Panc1 (cell line): Measurements from ENCODE around the gene RBM5. TPM values are rescaled to one million over a fixed set of nuclear protein-coding genes. Genes with fewer than 3 reads are reported as not detected.

Source experiments
- ATAC-seq: fragments of 200-7000 bp; cut with Tn5 transposase; 2 replicates; pipeline ENCODE4 v1.9.1; 2020; ENCODE audit warnings: mild to moderate bottlenecking, moderate library complexity
- BruUV-seq: library from RNA; stranded (reverse); fragments of 400-500 nt; replicated peaks from 2 replicates; lab custom pipeline; 2021; lab: Mats Ljungman, UMichigan
- CTCF ChIA-PET: fragments of 300-600 bp; sonication (Branson Sonifier 250); formaldehyde crosslinking; loops from one replicate; lab custom pipeline; 2022; ENCODE audit warnings: antibody characterized with exemption; lab: Charles Lee
- POLR2A ChIA-PET: fragments of 300-600 bp; sonication (Branson Sonifier 250); formaldehyde crosslinking; loops from one replicate; lab custom pipeline; 2022; ENCODE audit warnings: antibody characterized with exemption; lab: Charles Lee
- DNase-seq: peaks from one replicate; pipeline ENCODE4 v3.0.0-alpha.2; 2010; ENCODE audit warnings: low read depth, low spot score
- H3K27ac ChIP-seq: 2 replicates; pipeline ENCODE4 v1.5.1; 2011; ENCODE audit warnings: mild to moderate bottlenecking, low read length, inconsistent platforms
- H3K27me3 ChIP-seq: fragments of 200-500 bp; sonication (Bioruptor generic); 2 replicates; pipeline ENCODE4 v1.6.0; 2014; ENCODE audit warnings: low read length, inconsistent platforms; ENCODE audit not compliant: control insufficient read depth, insufficient read depth
- H3K36me3 ChIP-seq: fragments of 200-500 bp; sonication (Bioruptor generic); 2 replicates; pipeline ENCODE4 v1.5.1; 2014; ENCODE audit warnings: inconsistent platforms, mild to moderate bottlenecking, low read length, moderate library complexity; ENCODE audit not compliant: control insufficient read depth, insufficient read depth
- H3K4me1 ChIP-seq: 2 replicates; pipeline ENCODE4 v1.5.1; 2011; ENCODE audit warnings: inconsistent platforms, mild to moderate bottlenecking, low read length, moderate library complexity; ENCODE audit not compliant: control insufficient read depth, insufficient read depth
- H3K4me3 ChIP-seq, 2 experiments: 2 replicates each; pipeline ENCODE4 v1.5.1; 2011 to 2012; ENCODE audit warnings: low read depth in 2 of 2, low read length in 2 of 2, mild to moderate bottlenecking in 2 of 2, inconsistent platforms in 1 of 2, moderate library complexity in 1 of 2
- H3K9me3 ChIP-seq: fragments of 200-500 bp; sonication (Bioruptor generic); 2 replicates; pipeline ENCODE4 v1.5.1; 2014; ENCODE audit warnings: low read depth, mild to moderate bottlenecking, inconsistent platforms, low read length, moderate library complexity; ENCODE audit not compliant: control insufficient read depth, insufficient read depth
- POLR2AphosphoS5 ChIP-seq: IDR thresholded peaks from 2 replicates; pipeline ENCODE4 v1.6.1; 2012; ENCODE audit warnings: mild to moderate bottlenecking, low read depth, low read length, moderate library complexity
- SIN3A ChIP-seq: IDR thresholded peaks from 2 replicates; pipeline ENCODE4 v1.6.1; 2012; ENCODE audit warnings: low read depth, mild to moderate bottlenecking, low read length, moderate library complexity, borderline replicate concordance; ENCODE audit not compliant: insufficient read depth
- TCF7L2 ChIP-seq: IDR thresholded peaks from 2 replicates; pipeline ENCODE4 v1.6.1; 2011; ENCODE audit warnings: mild to moderate bottlenecking, low read depth, low read length, inconsistent platforms
- in situ Hi-C: cut with HindIII; loops from 2 replicates; pipeline ENCODE4 v1.10.0; 2016; ENCODE audit warnings: low sequenced_read_pairs, low pct_unique_long_range_greater_than_20kb
- intact Hi-C: fragments of 100-400 bp; cut with micrococcal nuclease; formaldehyde crosslinking; loops from one replicate; pipeline ENCODE4 v1.10.0; 2022; ENCODE audit not compliant: unreplicated experiment
- total RNA-seq: library from RNA; stranded (reverse); gene quantifications from one replicate; pipeline ENCODE4 v1.2.1, GENCODE V29; 2021; ENCODE audit not compliant: unreplicated experiment
- TF ChIP-seq, protein P1 (sequence below): fragments of 450-650 bp; IDR thresholded peaks from 2 replicates; pipeline ENCODE4 v1.5.1; 2017; ENCODE audit warnings: mild to moderate bottlenecking
- TF ChIP-seq, protein P2 (sequence below), 2 experiments: IDR thresholded peaks; 2 replicates each; pipeline ENCODE4 v1.6.1; 2011 to 2012; ENCODE audit warnings: low read depth in 2 of 2, control low read depth in 1 of 2, low read length in 1 of 2, mild to moderate bottlenecking in 1 of 2, moderate library complexity in 1 of 2; ENCODE audit not compliant: insufficient read depth in 1 of 2

Gene RBM5
- total RNA-seq, 1 experiment from 2014 or later, result 86.6 TPM

DNA sequence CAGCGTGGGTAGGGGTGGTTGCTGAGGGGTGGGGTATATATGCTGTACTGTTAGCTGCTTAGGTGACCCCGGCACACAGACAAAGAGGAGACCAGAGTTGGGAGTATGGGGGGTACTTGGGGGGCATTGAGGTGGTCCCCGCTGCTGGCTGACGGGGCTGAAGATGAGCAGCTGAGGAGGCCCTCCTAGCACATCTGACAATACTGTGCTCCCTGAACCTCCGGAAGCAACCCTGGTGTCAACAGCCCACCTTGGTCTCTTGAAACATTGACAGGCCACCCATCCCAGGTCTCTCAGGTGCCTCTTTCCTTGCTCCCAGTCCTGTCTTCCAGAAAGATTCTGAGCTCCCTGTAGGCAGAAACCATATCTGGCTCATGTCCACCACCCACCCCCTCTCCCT is 47.2 kb downstream of the RBM5 start:
- TF ChIP-seq POLR2AphosphoS5 (no peak), SIN3A (no peak), TCF7L2 (no peak)
- TF ChIP-seq, protein P1, sequence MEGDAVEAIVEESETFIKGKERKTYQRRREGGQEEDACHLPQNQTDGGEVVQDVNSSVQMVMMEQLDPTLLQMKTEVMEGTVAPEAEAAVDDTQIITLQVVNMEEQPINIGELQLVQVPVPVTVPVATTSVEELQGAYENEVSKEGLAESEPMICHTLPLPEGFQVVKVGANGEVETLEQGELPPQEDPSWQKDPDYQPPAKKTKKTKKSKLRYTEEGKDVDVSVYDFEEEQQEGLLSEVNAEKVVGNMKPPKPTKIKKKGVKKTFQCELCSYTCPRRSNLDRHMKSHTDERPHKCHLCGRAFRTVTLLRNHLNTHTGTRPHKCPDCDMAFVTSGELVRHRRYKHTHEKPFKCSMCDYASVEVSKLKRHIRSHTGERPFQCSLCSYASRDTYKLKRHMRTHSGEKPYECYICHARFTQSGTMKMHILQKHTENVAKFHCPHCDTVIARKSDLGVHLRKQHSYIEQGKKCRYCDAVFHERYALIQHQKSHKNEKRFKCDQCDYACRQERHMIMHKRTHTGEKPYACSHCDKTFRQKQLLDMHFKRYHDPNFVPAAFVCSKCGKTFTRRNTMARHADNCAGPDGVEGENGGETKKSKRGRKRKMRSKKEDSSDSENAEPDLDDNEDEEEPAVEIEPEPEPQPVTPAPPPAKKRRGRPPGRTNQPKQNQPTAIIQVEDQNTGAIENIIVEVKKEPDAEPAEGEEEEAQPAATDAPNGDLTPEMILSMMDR, result no peak
- TF ChIP-seq, protein P2, sequence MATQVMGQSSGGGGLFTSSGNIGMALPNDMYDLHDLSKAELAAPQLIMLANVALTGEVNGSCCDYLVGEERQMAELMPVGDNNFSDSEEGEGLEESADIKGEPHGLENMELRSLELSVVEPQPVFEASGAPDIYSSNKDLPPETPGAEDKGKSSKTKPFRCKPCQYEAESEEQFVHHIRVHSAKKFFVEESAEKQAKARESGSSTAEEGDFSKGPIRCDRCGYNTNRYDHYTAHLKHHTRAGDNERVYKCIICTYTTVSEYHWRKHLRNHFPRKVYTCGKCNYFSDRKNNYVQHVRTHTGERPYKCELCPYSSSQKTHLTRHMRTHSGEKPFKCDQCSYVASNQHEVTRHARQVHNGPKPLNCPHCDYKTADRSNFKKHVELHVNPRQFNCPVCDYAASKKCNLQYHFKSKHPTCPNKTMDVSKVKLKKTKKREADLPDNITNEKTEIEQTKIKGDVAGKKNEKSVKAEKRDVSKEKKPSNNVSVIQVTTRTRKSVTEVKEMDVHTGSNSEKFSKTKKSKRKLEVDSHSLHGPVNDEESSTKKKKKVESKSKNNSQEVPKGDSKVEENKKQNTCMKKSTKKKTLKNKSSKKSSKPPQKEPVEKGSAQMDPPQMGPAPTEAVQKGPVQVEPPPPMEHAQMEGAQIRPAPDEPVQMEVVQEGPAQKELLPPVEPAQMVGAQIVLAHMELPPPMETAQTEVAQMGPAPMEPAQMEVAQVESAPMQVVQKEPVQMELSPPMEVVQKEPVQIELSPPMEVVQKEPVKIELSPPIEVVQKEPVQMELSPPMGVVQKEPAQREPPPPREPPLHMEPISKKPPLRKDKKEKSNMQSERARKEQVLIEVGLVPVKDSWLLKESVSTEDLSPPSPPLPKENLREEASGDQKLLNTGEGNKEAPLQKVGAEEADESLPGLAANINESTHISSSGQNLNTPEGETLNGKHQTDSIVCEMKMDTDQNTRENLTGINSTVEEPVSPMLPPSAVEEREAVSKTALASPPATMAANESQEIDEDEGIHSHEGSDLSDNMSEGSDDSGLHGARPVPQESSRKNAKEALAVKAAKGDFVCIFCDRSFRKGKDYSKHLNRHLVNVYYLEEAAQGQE (IDR thresholded peaks at IDR 0.05; ENCODE audit: insufficient read depth in 1 of 2, low read depth in 2 of 2, low read length in 1 of 2), result no peak
- H3K27ac ChIP-seq, result no peak overlapping the region
- H3K9me3 ChIP-seq, result no peaks in the 10 kb centered on the region
- no peak overlapping the region for H3K4me3 ChIP-seq
- ATAC-seq, result no peak
- H3K27me3 ChIP-seq, result no peaks in the 10 kb centered on the region
- in situ Hi-C loops (no loop called here), intact Hi-C loops (no loop called here)
- no peak for DNase-seq
- peaks cover 25% of the 10 kb centered on the region for H3K4me1 ChIP-seq
- ChIA-PET POLR2A (interaction anchor here (0.7 kb wide), 1 partner anchor 511 kb away, joined by 11 read pairs; no protein-coding TSS in a partner anchor), CTCF (interaction anchor here (0.7 to 1.2 kb wide), 2 partner anchors 13 to 30 kb away, joined by 3 to 9 read pairs; no protein-coding TSS in a partner anchor)
- H3K36me3 ChIP-seq, result no peaks in the 10 kb centered on the region
- BruUV-seq, result no TSS peak

DNA sequence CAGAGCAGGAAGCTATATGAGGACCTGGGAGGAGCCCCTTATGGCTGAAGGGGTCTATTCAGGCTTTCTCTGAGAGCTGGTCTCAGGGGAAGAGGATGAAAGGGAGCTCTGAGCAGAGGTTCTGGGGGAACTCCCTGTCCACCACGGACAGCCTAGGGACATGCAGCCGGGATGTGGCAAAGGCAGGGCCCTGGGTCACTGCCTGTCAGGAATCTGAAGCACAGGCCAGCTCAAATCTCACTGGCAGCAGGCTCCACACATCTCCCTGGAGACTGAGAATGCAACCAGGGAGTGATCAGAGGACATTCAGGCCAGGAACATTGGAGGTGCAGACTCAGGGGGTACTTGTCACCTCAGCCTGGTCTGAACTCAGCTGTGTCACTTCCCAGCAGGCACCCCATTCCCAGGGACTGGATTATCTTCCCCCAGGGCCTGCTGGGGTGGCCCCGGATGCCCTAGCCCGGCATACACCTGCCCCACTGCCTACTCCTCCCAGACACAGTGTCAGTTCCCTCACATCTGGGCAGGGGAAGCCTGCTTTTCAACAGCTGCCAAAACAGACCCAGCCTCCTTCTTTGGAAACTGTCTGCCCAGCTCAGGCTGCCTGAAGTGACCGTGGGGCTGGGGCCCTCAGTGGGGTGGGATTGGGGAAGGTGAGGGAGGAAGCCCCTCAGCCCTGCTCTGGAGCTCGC is 48.1 kb downstream of the RBM5 start:
- DNase-seq (no peak), ATAC-seq (peak; percentile 52)
- no TSS peak for BruUV-seq
- POLR2A ChIA-PET, result interaction anchor here (0.6 kb wide), 1 partner anchor 24 kb away, joined by 3 read pairs; no protein-coding TSS in a partner anchor
- TF ChIP-seq SIN3A (no peak), POLR2AphosphoS5 (no peak), TCF7L2 (no peak)
- intact Hi-C loops (no loop called here), in situ Hi-C loops (no loop called here)
- H3K27me3 ChIP-seq, result no peaks in the 10 kb centered on the region
- CTCF ChIA-PET, result interaction anchor here (0.6 to 1.2 kb wide), 3 partner anchors 14 to 138 kb away, joined by 3 to 9 read pairs (median 4); no protein-coding TSS in a partner anchor
- H3K4me3 ChIP-seq, result no peak overlapping the region
- no peaks in the 10 kb centered on the region for H3K9me3 ChIP-seq
- H3K36me3 ChIP-seq, result no peaks in the 10 kb centered on the region
- no peak overlapping the region for H3K27ac ChIP-seq
- peaks cover 25% of the 10 kb centered on the region for H3K4me1 ChIP-seq

DNA sequence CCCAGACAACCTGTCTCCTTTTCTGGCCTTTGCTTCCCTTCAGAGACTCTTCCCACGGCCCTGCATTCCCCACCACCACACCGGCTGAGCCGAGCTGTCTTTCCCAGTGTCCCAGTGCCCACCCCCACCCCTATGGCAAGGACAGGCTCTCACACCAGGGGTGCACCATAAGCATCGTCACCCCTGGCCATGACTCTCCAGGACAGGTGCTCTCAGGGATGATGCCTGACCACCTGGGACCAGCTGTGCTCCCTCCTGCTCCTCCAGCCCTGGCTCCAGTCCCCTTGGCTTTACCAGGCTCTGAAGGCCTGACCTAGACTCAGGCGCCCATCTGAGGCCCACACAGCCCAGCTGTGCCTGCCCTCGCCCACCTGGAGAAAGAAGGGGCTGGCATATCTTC is 48.8 kb downstream of the RBM5 start:
- Histone ChIP-seq H3K4me3 (no peak overlapping the region), H3K36me3 (no peaks in the 10 kb centered on the region), H3K27me3 (no peaks in the 10 kb centered on the region), H3K27ac (no peak overlapping the region), H3K4me1 (peaks cover 25% of the 10 kb centered on the region), H3K9me3 (no peaks in the 10 kb centered on the region)
- CTCF ChIA-PET, result no interaction called here
- DNase-seq, result no peak
- intact Hi-C loops (no loop called here), in situ Hi-C loops (no loop called here)
- POLR2A ChIA-PET, result no interaction called here
- BruUV-seq, result no TSS peak
- no peak for ATAC-seq
- TF ChIP-seq, protein P1, result no peak
- TF ChIP-seq, protein P2 (IDR thresholded peaks at IDR 0.05; ENCODE audit: insufficient read depth in 1 of 2, low read depth in 2 of 2, low read length in 1 of 2), result no peak
- TF ChIP-seq TCF7L2 (no peak), SIN3A (no peak), POLR2AphosphoS5 (no peak)
